Measurements from ENCODE around the gene CLK3. TPM values are rescaled to one million over a fixed set of nuclear protein-coding genes. Genes with fewer than 3 reads are reported as not detected.

Gene CLK3
- total RNA-seq = 47.3 and 85.8 TPM in 2 replicates

GRCh38 chr15:74615508-74616365 lies at the start of gene CLK3:
Gene CLK3, plus strand, starts transcription at chr15:74615836. Its CDS starts 3,361 bp downstream, at chr15:74619197.

Other genes starting within 250 kb of the CLK3 start
- 0.21 TPM in 1 of 2 replicates, not detected in the other for gene CYP11A1, start 248.2 kb upstream of the CLK3 start, total RNA-seq
- 4.3 and 91.6 TPM in 2 replicates for gene SEMA7A, start 181.9 kb upstream of the CLK3 start, total RNA-seq
- gene UBL7, start 154.7 kb upstream of the CLK3 start, total RNA-seq = 31.5 and 38.8 TPM in 2 replicates
- gene ARID3B, start 74.6 kb upstream of the CLK3 start, total RNA-seq = 2.8 and 5.1 TPM in 2 replicates
- 4.0 and 4.3 TPM in 2 replicates for gene EDC3, start 80.2 kb downstream of the CLK3 start, total RNA-seq
- 0.64 and 3.4 TPM in 2 replicates for gene CYP1A1, start 109.7 kb downstream of the CLK3 start, total RNA-seq
- gene CYP1A2, start 133.0 kb downstream of the CLK3 start, total RNA-seq = not detected in 2 replicates
- gene CSK, start 166.2 kb downstream of the CLK3 start, total RNA-seq = 22.4 and 30.1 TPM in 2 replicates
- gene LMAN1L, start 197.0 kb downstream of the CLK3 start, total RNA-seq = 0.21 TPM in 1 of 2 replicates, not detected in the other
- gene CPLX3, start 210.8 kb downstream of the CLK3 start, total RNA-seq = not detected in 2 replicates
- 16.9 and 21.5 TPM in 2 replicates for gene ULK3, start 227.3 kb downstream of the CLK3 start, total RNA-seq